OCI-M1 (cell line): ENCODE data around the gene FA2H.
"Not testable (repeated sequence)": the region's sequence is repeated elsewhere in the genome, so short reads cannot be mapped to it uniquely, and the experiment has no call there.

Experiments
- DNase-seq: peaks from one replicate; lab custom pipeline; 2025; lab: John Stamatoyannopoulos, UW

The FA2H gene

DNA sequence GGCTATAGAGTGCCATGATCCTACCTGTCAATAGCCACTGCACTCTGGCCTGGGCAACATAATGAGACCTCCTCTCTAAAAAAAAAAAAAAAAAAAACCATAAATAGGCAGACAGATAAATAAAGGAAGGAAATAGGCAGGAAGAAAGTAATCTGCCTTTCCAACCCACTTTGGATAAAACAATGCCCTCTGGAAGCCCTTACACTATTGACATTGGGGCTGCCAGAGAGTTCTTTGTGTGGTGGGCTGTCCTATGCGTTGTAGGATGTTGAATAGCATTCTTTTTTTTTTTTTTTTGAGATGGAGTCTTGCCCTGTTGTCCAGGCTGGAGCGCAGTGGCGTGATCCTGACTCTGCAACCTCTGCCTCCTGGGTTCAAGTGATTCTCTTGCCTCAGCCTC is 100.7 kb downstream of the FA2H start:
- DNase-seq = no peak

DNA sequence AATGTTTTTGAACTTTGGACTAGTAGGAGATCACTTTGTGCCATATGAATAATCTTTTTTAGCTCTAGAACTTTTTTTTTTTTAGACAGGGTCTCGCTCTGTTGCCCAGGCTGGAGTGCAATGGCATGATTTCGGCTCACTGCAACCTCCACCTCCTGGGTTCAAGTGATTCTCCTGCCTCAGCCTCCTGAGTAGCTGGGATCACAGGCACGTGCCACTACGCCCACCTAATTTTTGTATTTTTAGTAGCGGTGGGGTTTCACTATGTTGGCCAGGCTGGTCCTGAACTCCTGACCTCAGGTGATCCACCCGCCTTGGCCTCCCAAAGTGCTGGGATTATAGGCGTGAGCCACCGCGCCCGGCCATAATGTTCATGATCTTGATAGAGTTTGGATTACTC is 105.7 kb downstream of the FA2H start:
- DNase-seq = not testable (repeated sequence)

DNA sequence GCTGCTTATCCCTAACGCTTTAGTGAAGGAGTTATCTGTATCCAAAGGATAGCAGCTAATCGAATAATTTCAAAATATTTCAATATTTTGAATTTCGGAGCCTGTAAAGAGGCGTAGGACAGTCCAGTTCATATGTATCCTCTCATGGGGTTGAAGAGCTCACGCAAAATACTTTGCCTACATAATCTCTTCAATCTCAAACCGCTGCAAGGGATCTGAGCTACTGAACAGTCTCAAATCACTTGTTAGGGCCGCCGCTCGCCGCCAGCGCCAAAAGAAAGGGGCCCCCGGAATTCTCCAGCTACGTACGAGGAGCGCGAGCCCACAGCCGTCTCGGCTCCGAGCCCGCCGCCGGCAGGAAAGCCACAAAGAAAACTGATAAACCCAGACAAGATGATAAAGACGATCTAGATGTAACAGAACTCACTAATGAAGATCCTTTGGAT is 107.3 kb downstream of the FA2H start:
- DNase-seq = peak; percentile 76

DNA sequence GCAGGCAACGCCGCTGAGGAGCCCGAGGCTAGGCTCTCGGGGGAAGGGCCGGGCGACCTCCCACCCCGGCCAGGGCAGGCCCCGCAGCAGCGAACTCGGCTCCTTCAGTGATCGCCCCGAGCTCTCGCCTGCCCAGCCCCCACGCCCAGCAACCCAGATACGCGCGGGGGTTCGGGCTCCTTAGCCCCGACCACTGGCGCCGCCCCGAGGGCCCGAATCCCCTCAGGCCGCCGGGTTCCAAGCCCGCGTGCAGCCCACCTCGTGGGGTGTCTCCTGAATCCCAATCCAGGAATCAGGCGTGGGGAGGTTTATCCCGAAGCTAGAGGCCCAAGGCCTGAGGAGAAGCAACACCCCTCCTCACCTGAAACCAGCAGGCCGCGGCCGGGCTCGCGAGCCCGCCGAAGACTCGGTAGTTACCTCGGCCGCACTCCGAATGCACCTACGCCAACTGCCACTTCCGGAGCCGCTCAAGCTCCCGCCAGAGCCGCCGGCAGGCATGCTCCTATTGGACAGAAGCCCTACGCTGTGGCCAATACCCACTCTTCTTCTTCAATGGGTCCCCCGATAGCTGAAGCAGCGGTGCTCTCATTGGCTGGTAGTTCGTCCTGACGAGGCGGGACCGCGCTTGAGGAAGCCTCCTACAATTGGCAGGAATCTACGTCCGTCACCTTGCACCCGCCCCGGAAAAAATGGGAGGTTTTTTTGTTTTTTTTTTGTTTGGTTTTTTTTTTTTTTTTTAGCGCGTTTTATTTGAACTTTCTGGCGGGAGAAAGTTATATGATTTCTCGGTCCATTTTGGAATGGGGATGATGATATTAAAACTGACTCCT is 108.0 kb downstream of the FA2H start, which contains the start of gene RFWD3:
RFWD3 (minus strand) TSS at position 453 of the 830 bp plus-strand sequence. CDS start 5,428 bp downstream, outside the sequence.
- peak; percentile 98 for DNase-seq

DNA sequence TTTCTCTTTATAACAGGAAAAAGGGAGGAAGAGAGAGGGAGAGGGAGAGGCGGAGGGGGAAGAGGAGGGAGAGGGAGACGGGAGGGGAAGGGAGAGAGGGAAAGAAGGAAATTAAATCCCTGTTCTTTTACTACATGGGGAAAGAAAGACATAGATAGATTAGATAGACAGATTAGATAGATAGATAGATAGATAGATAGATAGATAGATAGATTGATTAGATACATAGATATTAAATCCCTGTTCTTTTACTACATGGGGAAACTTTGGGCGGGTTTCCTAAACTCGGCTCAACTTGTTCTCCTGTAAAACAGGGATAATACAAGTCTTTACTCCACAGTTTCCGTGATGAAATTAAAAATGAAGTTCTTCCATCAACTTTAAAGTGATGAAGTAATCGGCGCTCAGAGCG is 108.6 kb downstream of the FA2H start:
- no peak for DNase-seq
